GM18520 (cell line): ENCODE data around the gene TTLL8.

Experiments
- ATAC-seq: cut with Tn5 transposase; IDR thresholded peaks from one replicate; pipeline ENCODE4 v1.9.1; 2021; ENCODE audit not compliant: unreplicated experiment

TTLL8 gene

GRCh38 chr22:49970528-49971231 is 87.4 kb downstream of the TTLL8 start:
- peak; percentile 56 for ATAC-seq

GRCh38 chr22:49969751-49970527 is 88.2 kb downstream of the TTLL8 start:
- no peak for ATAC-seq

- no peak for ATAC-seq
Measured at GRCh38 chr22:49968831-49969661, 89.1 kb downstream of the TTLL8 start.
